ENCODE results near the gene UGT1A10.
"Not testable (repeated sequence)": the region's sequence is repeated elsewhere in the genome, so short reads cannot be mapped to it uniquely, and the experiment has no call there.

Gene UGT1A10

DNA sequence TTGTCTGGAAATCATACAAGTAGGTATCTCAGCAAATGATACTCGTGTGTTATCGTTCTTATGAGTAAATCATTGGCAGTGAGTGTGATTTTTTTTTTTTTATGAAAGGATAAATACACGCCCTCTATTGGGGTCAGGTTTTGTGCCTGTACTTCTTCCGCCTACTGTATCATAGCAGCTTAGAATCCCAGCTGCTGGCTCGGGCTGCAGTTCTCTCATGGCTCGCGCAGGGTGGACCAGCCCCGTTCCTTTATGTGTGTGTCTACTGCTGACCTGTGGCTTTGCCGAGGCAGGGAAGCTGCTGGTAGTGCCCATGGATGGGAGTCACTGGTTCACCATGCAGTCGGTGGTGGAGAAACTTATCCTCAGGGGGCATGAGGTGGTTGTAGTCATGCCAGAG, at the start of gene UGT1A10:
Gene UGT1A10, plus strand, starts transcription at position 143 of the 400 bp plus-strand sequence. Its CDS starts 75 bp downstream, at position 218.
- not testable (repeated sequence) for DNase-seq (ENCODE audit: low spot score)

- no peak for DNase-seq (ENCODE audit: low spot score)
These were observed 47.8 kb upstream of the UGT1A10 start for GRCh38 chr2:233588400-233588799.

- DNase-seq (ENCODE audit: low spot score) = not testable (repeated sequence)
These were observed 43.5 kb upstream of the UGT1A10 start for GRCh38 chr2:233592706-233593105.

DNA sequence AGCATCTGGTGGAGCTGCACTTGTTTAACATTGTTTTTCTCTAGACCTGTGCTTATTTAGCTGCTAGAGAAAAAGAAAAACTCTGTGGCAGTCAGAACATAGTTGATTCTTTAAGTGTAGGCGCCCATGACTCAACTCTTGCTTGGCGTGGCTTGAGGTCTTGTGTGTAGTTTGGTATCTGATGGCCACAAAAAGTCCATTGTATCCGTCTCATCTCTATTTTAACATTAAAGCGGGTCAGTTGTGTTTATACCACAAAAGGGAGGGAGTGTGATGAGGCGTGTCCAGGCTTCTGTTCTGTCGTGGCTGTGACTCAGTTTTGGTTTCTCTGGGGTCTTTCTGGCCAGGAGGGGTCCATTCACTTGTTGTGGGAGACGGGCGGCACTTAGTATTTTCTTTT, 43.0 kb upstream of the UGT1A10 start:
- no peak for DNase-seq (ENCODE audit: low spot score)

- no peak for DNase-seq (ENCODE audit: low spot score)
These were observed 38.7 kb upstream of the UGT1A10 start for GRCh38 chr2:233597522-233597921.

DNA sequence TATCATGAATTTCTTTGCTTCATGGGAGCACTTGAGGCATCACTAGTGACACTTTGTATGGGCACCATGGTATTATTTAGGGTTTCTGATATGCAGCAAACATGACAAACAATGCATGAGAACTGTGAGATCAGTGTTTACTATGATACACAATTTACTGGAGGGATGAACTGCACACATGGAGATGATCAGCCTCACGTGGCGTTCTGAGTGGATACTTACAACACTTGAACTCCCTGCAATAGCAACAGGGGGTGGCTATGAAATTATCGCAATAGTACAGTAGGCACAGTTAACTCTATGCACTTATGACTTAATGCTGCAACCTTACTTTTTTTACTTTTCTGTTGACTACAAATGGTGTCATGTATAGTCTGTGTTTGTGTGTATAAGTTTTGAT, 37.3 kb upstream of the UGT1A10 start:
- DNase-seq (ENCODE audit: low spot score) = no peak

DNA sequence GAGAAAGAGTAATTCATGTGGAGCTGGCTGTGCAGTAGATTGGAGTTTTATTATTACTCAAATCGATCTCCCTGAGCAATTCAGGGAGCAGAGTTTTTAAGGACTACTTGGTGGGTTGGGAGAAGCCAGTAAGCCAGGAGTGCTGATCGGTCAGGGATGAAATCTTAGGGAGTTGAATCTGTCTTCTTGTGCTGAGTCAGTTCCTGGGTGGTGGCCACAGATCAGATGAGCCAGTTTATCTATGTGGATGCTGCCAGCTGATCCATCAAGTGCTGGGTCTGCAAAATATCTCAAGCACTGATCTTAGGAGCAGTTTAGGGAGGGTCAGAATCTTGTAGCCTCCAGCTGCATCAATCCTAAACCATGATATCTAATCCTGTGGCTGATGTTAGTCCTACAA, 35.9 kb upstream of the UGT1A10 start:
- no peak for DNase-seq (ENCODE audit: low spot score)

GRCh38 chr2:233602076-233602475, 34.2 kb upstream of the UGT1A10 start:
- DNase-seq (ENCODE audit: low spot score) = no peak

DNA sequence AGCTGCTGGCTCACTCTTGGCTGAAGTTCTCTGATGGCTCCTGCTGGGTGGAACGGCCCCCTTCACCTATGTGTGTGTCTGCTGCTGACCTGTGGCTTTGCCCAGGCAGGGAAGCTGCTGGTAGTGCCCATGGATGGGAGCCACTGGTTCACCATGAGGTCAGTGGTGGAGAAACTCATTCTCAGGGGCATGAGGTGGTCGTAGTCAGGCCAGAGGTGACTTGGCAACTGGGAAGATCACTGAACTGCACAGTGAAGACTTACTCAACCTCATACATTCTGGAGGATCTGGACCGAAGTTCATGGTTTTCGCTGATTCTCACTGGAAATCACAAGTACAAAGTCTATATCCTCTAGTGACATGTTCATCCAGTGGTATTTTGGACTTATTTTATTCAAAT, 32.7 kb upstream of the UGT1A10 start:
- no peak for DNase-seq (ENCODE audit: low spot score)

GRCh38 chr2:233604826-233605225, 31.4 kb upstream of the UGT1A10 start:
- no peak for DNase-seq (ENCODE audit: low spot score)

GRCh38 chr2:233605680-233606079, 30.6 kb upstream of the UGT1A10 start:
- no peak for DNase-seq (ENCODE audit: low spot score)

DNA sequence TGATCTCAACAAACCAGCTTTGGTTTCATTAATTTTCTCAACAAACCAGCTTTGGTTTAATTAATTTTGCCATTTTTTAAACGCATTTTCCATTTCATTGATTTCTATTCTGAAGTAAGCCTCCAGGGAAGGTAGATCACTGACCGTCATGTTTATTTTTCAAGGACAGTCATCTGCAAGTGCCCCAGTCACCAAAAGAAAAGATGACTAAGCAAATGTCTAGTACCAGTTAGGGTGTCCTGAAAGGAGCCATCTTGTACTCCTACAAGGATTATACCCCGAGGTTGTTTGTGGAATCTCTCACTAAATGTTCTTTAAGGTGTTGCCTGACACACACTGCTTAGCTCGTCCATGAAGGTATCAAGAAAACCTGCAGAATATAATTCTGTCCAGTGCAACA, 25.0 kb upstream of the UGT1A10 start:
- DNase-seq (ENCODE audit: low spot score) = no peak

DNA sequence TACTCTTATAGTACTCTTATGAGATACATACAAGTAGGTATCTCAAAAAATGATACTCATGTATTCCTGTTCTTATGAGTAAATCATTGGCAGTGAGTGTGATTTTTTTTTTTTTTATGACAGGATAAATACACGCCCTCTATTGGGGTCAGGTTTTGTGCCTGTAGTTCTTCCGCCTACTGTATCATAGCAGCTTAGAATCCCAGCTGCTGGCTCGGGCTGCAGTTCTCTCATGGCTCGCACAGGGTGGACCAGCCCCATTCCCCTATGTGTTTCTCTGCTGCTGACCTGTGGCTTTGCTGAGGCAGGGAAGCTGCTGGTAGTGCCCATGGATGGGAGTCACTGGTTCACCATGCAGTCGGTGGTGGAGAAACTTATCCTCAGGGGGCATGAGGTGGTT, 18.8 kb upstream of the UGT1A10 start, which contains the start of gene UGT1A8:
Gene UGT1A8, plus strand, starts transcription at position 158 of the 400 bp plus-strand sequence. Its CDS starts 75 bp downstream, at position 233.
- DNase-seq (ENCODE audit: low spot score) = not testable (repeated sequence)

- DNase-seq (ENCODE audit: low spot score) = no peak
These were observed 16.0 kb upstream of the UGT1A10 start for GRCh38 chr2:233620204-233620603.

DNA sequence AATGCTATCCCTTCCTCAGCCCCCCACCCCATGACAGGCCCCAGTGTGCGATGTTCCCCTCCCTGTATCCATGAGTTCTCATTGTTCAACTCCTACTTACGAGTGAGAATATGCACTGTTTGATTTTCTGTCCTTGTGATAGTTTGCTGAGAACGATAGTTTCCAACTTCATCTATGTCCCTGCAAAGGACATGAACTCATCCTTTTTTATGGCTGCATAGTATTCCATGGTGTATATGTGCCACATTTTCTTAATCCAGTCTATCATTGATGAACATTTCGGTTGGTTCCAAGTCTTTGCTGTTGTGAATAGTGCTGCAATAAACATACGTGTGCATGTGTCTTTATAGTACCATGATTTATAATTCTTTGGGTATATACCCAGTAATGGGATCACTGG, 14.4 kb upstream of the UGT1A10 start:
- not testable (repeated sequence) for DNase-seq (ENCODE audit: low spot score)

GRCh38 chr2:233627331-233628025, 8.8 kb upstream of the UGT1A10 start:
- DNase-seq (ENCODE audit: low spot score) = no peak

- DNase-seq (ENCODE audit: low spot score) = no peak
These were observed 2.6 kb downstream of the UGT1A10 start for GRCh38 chr2:233638836-233639235.

- DNase-seq (ENCODE audit: low spot score) = no peak
These were observed 3.6 kb downstream of the UGT1A10 start for GRCh38 chr2:233639860-233640259.

- DNase-seq (ENCODE audit: low spot score) = no peak
These were observed 6.9 kb downstream of the UGT1A10 start for GRCh38 chr2:233643128-233643527.

- DNase-seq (ENCODE audit: low spot score) = not testable (repeated sequence)
These were observed 9.8 kb downstream of the UGT1A10 start for GRCh38 chr2:233646033-233646432.

GRCh38 chr2:233650981-233651380, 14.7 kb downstream of the UGT1A10 start:
- DNase-seq (ENCODE audit: low spot score) = no peak

DNA sequence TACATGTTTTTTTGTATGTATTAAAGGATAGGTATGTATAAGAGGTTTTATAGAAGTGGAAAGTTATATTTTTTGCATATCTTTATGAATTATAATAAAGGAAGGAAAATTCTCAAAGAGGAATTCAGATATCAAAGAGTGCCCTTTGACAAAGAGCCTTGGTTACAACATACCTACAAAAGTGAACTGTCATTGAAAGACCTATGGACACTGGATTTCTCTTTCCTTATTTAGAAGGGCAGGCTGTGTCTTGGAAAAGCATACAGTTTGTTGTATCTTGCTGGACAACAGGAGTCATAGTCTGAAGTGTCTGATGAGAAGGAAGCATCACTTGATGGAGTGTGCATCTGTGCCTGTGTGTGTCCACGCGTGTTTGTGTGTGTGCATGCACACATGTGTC, 15.2 kb downstream of the UGT1A10 start:
- DNase-seq (ENCODE audit: low spot score) = no peak

GRCh38 chr2:233654501-233654900, 18.3 kb downstream of the UGT1A10 start:
- DNase-seq (ENCODE audit: low spot score) = no peak

- no peak for DNase-seq (ENCODE audit: low spot score)
These were observed 18.8 kb downstream of the UGT1A10 start for GRCh38 chr2:233655043-233655442.

All from GM03348 (cell line).